Neuronal stem cell (in vitro differentiated cells): ENCODE results near the gene FBXO2.

Experiments used
- DNase-seq: peaks from one replicate; pipeline ENCODE4 v3.0.0-alpha.2; 2013; ENCODE audit warnings: low spot score
- H2AFZ ChIP-seq: one replicate; pipeline ENCODE4 v1.6.1; 2013; ENCODE audit warnings: mild to moderate bottlenecking, low read length, inconsistent platforms
- H2AK5ac ChIP-seq: 2 replicates; pipeline ENCODE4 v1.6.1; 2013; ENCODE audit warnings: low read depth, mild to moderate bottlenecking, inconsistent platforms, low read length, moderate library complexity, mixed read lengths
- H2BK120ac ChIP-seq: 2 replicates; pipeline ENCODE4 v1.6.1; 2013; ENCODE audit warnings: low read depth, mild to moderate bottlenecking, inconsistent platforms, low read length, moderate library complexity, mixed read lengths
- H2BK12ac ChIP-seq: one replicate; pipeline ENCODE4 v1.6.1; 2013; ENCODE audit warnings: low read length, inconsistent platforms
- H2BK15ac ChIP-seq: 2 replicates; pipeline ENCODE4 v1.6.1; 2013; ENCODE audit warnings: mild to moderate bottlenecking, low read length, inconsistent platforms, mixed read lengths
- H2BK5ac ChIP-seq: one replicate; pipeline ENCODE4 v1.6.1; 2013; ENCODE audit warnings: inconsistent platforms, mild to moderate bottlenecking, low read length, moderate library complexity
- H3K14ac ChIP-seq: one replicate; pipeline ENCODE4 v1.6.1; 2013; ENCODE audit warnings: low read length, inconsistent platforms
- H3K18ac ChIP-seq: 2 replicates; pipeline ENCODE4 v1.6.1; 2013; ENCODE audit warnings: low read length, inconsistent platforms
- H3K23ac ChIP-seq: 2 replicates; pipeline ENCODE4 v1.6.1; 2013; ENCODE audit warnings: low read depth, mild to moderate bottlenecking, mixed read lengths, low read length, inconsistent platforms; ENCODE audit not compliant: poor library complexity
- H3K27ac ChIP-seq: replicated peaks from 3 replicates; pipeline ENCODE4 v1.5.1; 2013; ENCODE audit warnings: low read length, inconsistent platforms
- H3K27me3 ChIP-seq, 3 experiments: 2 replicates each; pipeline ENCODE4 v1.6.1; 2013; ENCODE audit warnings: low read length in 3 of 3, mild to moderate bottlenecking in 2 of 3, inconsistent platforms in 1 of 3, low read depth in 1 of 3, mixed read lengths in 1 of 3, moderate library complexity in 1 of 3; ENCODE audit not compliant: control insufficient read depth in 3 of 3, insufficient read depth in 3 of 3
- H3K36me3 ChIP-seq, 2 donors: replicated peaks in 1 of 2; 2 replicates each; pipeline ENCODE4 v1.6.1; 2013; ENCODE audit warnings: low read length in 2 of 2; ENCODE audit not compliant: control insufficient read depth in 2 of 2, insufficient read depth in 2 of 2
- H3K4ac ChIP-seq: 2 replicates; pipeline ENCODE4 v1.6.1; 2013; ENCODE audit warnings: inconsistent platforms, mild to moderate bottlenecking, low read length, moderate library complexity
- H3K4me1 ChIP-seq, 2 donors: 1 replicate in 1 of 2; 2 replicates in 1 of 2; pipeline ENCODE4 v1.6.1; 2013; ENCODE audit warnings: low read length in 2 of 2, low read depth in 1 of 2; ENCODE audit not compliant: control insufficient read depth in 2 of 2, insufficient read depth in 1 of 2
- H3K4me2 ChIP-seq: one replicate; pipeline ENCODE4 v1.6.1; 2013; ENCODE audit warnings: mild to moderate bottlenecking, low read length, inconsistent platforms; ENCODE audit not compliant: insufficient read depth, poor library complexity, severe bottlenecking
- H3K4me3 ChIP-seq, 2 donors: 2 replicates each; pipeline ENCODE4 v1.5.1; 2013; ENCODE audit warnings: low read length in 2 of 2, mild to moderate bottlenecking in 2 of 2, inconsistent platforms in 1 of 2, moderate library complexity in 1 of 2
- H3K79me1 ChIP-seq: one replicate; pipeline ENCODE4 v1.6.1; 2013; ENCODE audit warnings: low read depth, mild to moderate bottlenecking, inconsistent platforms, low read length, moderate library complexity
- H3K9ac ChIP-seq: one replicate; pipeline ENCODE4 v1.6.1; 2013; ENCODE audit warnings: mild to moderate bottlenecking, low read depth, low read length, inconsistent platforms; ENCODE audit not compliant: poor library complexity
- H3K9me3 ChIP-seq, 2 donors: replicated peaks in 1 of 2; 2 replicates each; pipeline versions ENCODE3 to v1.6.1; 2013; ENCODE audit warnings: low read length in 2 of 2, mild to moderate bottlenecking in 2 of 2, inconsistent platforms in 1 of 2, low read depth in 1 of 2, mixed read lengths in 1 of 2, moderate library complexity in 1 of 2; ENCODE audit not compliant: control insufficient read depth in 2 of 2, insufficient read depth in 1 of 2
- H4K8ac ChIP-seq: one replicate; pipeline ENCODE4 v1.6.1; 2013; ENCODE audit warnings: low read depth, mild to moderate bottlenecking, inconsistent platforms, low read length, moderate library complexity
- H4K91ac ChIP-seq: one replicate; pipeline ENCODE4 v1.6.1; 2013; ENCODE audit warnings: low read length, low read depth, mild to moderate bottlenecking, inconsistent platforms; ENCODE audit not compliant: poor library complexity
- WGBS, 2 donors: extraction: QIAGEN DNeasy Blood & Tissue Kit; methylation state at CpG; one replicate each; pipeline ENCODE4 v1.1.7; 2013; ENCODE audit warnings: missing lambda C conversion rate in 2 of 2, mixed read lengths in 1 of 2; ENCODE audit not compliant: insufficient read length in 2 of 2, insufficient replicate concordance in 1 of 2; ENCODE audit errors: extremely low coverage in 2 of 2; 5-methylcytosine and 5-hydroxymethylcytosine counted together

The FBXO2 gene

GRCh38 chr1:11652203-11652780 is 1.9 kb downstream of the FBXO2 start:
- H3K4me1 ChIP-seq = peaks cover 7 to 24% of the 10 kb centered on the region in 2 donors
- H3K9ac ChIP-seq = no peak overlapping the region
- H2BK5ac ChIP-seq = no peak overlapping the region
- H2AK5ac ChIP-seq = peak overlapping the region; percentile 63
- H4K8ac ChIP-seq = no peak overlapping the region
- no peaks in the 10 kb centered on the region for H3K79me1 ChIP-seq
- peak overlapping the region; percentile 67 for H2BK12ac ChIP-seq
- no peak overlapping the region for H2AFZ ChIP-seq
- H3K18ac ChIP-seq = no peak overlapping the region
- H3K36me3 ChIP-seq = peaks cover 2 to 8% of the 10 kb centered on the region in 2 donors
- no peak overlapping the region for H4K91ac ChIP-seq
- no peak overlapping the region for H2BK120ac ChIP-seq
- no peak overlapping the region for H3K4me2 ChIP-seq
- no peak overlapping the region for H3K4me3 ChIP-seq
- no peak overlapping the region for H3K14ac ChIP-seq
- peak overlapping the region; percentile 12 for H2BK15ac ChIP-seq
- H3K4ac ChIP-seq = no peak overlapping the region
- no CpG with 5 or more reads among the region's 11 CpGs for WGBS, 2 donors
- no peak overlapping the region for H3K23ac ChIP-seq
- peaks cover 4 to 66% (median 44%) of the 10 kb centered on the region in 3 experiments for H3K27me3 ChIP-seq
- no peak overlapping the region for H3K27ac ChIP-seq
- DNase-seq = no peak
- no peaks in the 10 kb centered on the region for H3K9me3 ChIP-seq

- Histone ChIP-seq H3K4me2 (no peak overlapping the region), H2BK15ac (peak overlapping the region; percentile 82), H3K79me1 (no peaks in the 10 kb centered on the region), H2BK5ac (peak overlapping the region; percentile 85), H3K36me3 (peaks cover 0 to 1% of the 10 kb centered on the region in 2 donors), H2AFZ (peak overlapping the region; percentile 68), H3K9me3 (no peaks in the 10 kb centered on the region), H3K27ac (no peak overlapping the region), H3K23ac (peak overlapping the region; percentile 77), H2BK120ac (peak overlapping the region; percentile 42), H3K18ac (peak overlapping the region; percentile 94), H4K8ac (no peak overlapping the region), H4K91ac (no peak overlapping the region), H3K9ac (no peak overlapping the region), H3K27me3 (peaks cover 4 to 70% (median 44%) of the 10 kb centered on the region in 3 experiments), H3K4ac (no peak overlapping the region), H3K4me3 (no peak overlapping the region), H2BK12ac (no peak overlapping the region), H3K4me1 (peaks cover 7 to 24% of the 10 kb centered on the region in 2 donors), H3K14ac (peak overlapping the region; percentile 66), H2AK5ac (peak overlapping the region; percentile 68)
- WGBS, 2 donors = no CpG with 5 or more reads among the region's 4 CpGs
- DNase-seq = no peak
These were observed 3.2 kb downstream of the FBXO2 start for GRCh38 chr1:11651017-11651416.

GRCh38 chr1:11650331-11650991 is 3.8 kb downstream of the FBXO2 start:
- H3K36me3 ChIP-seq = no peaks in the 10 kb centered on the region
- no peak overlapping the region for H4K91ac ChIP-seq
- H3K23ac ChIP-seq = peak overlapping the region; percentile 77
- peak overlapping the region; percentile 68 for H3K9ac ChIP-seq
- peak overlapping the region; percentile 68 for H2AFZ ChIP-seq
- DNase-seq = peak; percentile 53
- H3K4ac ChIP-seq = no peak overlapping the region
- peak overlapping the region; percentile 57 for H3K4me2 ChIP-seq
- WGBS, 2 donors = no CpG with 5 or more reads among the region's 47 CpGs
- H2AK5ac ChIP-seq = peak overlapping the region; percentile 89
- H3K27me3 ChIP-seq = peaks cover 4 to 70% (median 44%) of the 10 kb centered on the region in 3 experiments
- no peak overlapping the region for H3K27ac ChIP-seq
- peak overlapping the region; percentile 88 for H2BK12ac ChIP-seq
- H4K8ac ChIP-seq = peak overlapping the region; percentile 57
- H2BK5ac ChIP-seq = peak overlapping the region; percentile 85
- H2BK120ac ChIP-seq = peak overlapping the region; percentile 42
- no peaks in the 10 kb centered on the region for H3K9me3 ChIP-seq
- H3K18ac ChIP-seq = peak overlapping the region; percentile 94
- no peak overlapping the region for H3K4me3 ChIP-seq
- H3K4me1 ChIP-seq = peaks cover 4 to 18% of the 10 kb centered on the region in 2 donors
- H3K79me1 ChIP-seq = no peaks in the 10 kb centered on the region
- H2BK15ac ChIP-seq = peak overlapping the region; percentile 82
- peak overlapping the region; percentile 66 for H3K14ac ChIP-seq

GRCh38 chr1:11649624-11650330 is 4.5 kb downstream of the FBXO2 start:
- Histone ChIP-seq H4K8ac (no peak overlapping the region), H2AFZ (no peak overlapping the region), H3K4ac (no peak overlapping the region), H3K14ac (peak overlapping the region; percentile 17), H2BK5ac (peak overlapping the region; percentile 89), H3K79me1 (no peaks in the 10 kb centered on the region), H3K36me3 (no peaks in the 10 kb centered on the region), H3K18ac (peak overlapping the region; percentile 94), H3K4me1 (peaks cover 0 to 15% of the 10 kb centered on the region in 2 donors), H3K27me3 (peaks cover 4 to 70% (median 44%) of the 10 kb centered on the region in 3 experiments), H2AK5ac (peak overlapping the region; percentile 89), H4K91ac (no peak overlapping the region), H2BK15ac (peak overlapping the region; percentile 9), H3K27ac (no peak overlapping the region), H3K4me3 (no peak overlapping the region), H3K9ac (peak overlapping the region; percentile 40), H3K4me2 (no peak overlapping the region), H2BK12ac (no peak overlapping the region), H2BK120ac (no peak overlapping the region), H3K9me3 (no peaks in the 10 kb centered on the region), H3K23ac (no peak overlapping the region)
- no CpG with 5 or more reads among the region's 21 CpGs for WGBS, 2 donors
- DNase-seq = no peak
